Forelimb muscle (tissue), 1 donor: ENCODE measurements around the gene MOGAT2. TPM values are rescaled to one million over a fixed set of nuclear protein-coding genes. Genes with fewer than 3 reads are reported as not detected.
"Not testable (repeated sequence)": the region's sequence is repeated elsewhere in the genome, so short reads cannot be mapped to it uniquely, and the experiment has no call there.

Source experiments
- DNase-seq: peaks from one replicate; pipeline ENCODE4 v3.0.0-alpha.2; 2013; ENCODE audit warnings: low read depth
- polyA plus RNA-seq: library from polyadenylated mRNA; unstranded; fragments of 120-200 nt; gene quantifications from one replicate; pipeline ENCODE4 v1.2.1, GENCODE V29; 2013; ENCODE audit not compliant: insufficient read length

The MOGAT2 gene
- polyA plus RNA-seq, 1 donor, result not detected

DNA sequence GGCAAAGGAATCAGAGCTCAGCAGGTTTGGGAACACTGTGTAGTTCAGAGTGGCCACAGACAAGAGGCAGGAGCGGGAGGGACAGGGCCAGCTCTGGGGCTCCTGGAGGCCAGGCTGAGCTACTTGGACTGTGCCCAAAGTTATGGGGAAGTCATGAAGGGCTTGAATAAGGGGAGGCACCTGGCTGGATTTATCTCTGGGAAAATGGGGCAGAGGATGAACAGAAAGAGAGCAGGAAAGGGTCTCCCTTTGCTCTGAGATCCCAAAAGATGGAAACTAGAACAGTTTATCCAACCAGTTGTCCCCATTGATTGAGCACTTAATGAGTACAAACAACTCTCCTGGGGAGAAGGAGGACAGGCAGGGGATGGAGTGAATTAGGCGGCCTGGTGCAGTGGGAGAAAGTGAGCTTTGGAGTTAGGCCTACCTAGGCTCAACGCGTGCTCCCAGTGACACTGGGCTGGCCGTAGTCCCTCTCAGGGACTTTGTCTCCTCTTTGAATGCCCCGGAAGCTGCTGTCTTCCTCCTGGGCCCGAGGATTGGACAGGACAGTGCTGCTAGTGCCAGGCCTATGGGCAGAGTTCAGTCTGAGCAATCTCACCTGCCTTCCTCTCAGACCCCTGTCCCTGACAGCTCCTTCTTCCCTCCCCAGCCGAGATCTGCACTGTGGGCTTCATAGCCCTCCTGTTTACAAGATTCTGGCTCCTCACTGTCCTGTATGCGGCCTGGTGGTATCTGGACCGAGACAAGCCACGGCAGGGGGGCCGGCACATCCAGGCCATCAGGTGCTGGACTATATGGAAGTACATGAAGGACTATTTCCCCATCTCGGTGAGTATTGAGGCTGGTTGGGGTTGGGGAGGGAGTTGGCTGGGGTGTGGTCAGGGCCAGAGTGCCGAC lies 2.0 kb downstream of the MOGAT2 start:
- no peak for DNase-seq

DNA sequence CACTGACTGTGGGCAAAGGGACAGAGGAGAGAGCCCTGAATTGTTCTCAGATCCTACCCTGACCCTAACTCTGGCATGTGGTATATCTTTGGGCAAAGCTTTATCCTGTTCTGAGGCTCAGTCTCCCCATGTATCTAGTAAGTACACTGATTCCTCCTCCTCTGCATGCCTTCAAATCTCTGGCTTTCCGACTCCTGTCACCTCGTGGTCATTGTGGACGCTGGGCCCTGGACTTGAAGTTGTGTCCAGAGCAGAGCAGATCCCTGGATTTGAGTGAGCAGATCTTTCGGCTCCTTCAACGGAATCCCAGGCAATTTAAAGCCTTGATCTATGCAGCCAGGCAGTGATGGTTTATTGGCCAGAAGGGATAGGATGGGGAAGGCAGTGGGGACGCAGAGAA lies 3.0 kb downstream of the MOGAT2 start:
- DNase-seq, result no peak

DNA sequence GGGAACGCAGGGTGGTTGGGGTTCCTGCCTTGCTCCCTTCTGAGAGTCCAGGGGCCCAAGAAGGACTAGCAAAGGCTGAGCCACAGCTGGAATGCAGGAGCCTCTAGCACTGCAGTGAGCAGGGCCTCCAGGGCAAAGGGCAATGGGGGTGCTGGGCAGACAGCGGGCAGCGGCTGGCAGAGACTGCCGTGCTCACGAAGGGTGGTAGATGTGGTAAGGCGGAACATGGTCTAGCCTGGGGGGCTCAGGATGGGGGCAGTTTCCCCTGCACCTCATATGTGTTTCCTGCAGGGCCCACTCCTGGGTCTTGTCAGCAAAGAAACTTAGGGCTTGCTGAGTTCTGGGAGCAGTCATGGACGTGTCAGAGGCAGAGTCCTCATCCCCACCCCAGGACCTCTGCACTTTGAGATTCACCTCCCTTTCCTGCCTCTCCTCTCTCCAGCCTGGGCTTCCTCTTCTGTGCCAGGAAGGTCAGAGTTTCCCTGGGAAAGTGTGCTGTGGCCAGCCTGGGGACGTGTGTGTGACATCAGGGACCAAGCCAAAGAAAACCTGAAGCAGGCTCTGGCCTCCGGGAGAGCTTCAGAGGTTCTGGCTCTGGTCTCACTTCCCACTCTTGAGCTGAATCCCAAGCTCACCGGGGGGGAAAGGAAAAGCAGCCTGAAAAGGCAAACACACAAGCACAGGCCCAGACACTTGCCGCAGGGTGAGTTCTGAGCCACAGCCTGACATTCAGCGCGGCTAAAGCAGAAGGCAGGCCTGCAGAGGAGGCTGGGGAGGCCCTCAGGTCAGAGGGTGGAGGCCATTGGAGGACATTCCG lies 4.4 kb downstream of the MOGAT2 start:
- DNase-seq, result no peak

DNA sequence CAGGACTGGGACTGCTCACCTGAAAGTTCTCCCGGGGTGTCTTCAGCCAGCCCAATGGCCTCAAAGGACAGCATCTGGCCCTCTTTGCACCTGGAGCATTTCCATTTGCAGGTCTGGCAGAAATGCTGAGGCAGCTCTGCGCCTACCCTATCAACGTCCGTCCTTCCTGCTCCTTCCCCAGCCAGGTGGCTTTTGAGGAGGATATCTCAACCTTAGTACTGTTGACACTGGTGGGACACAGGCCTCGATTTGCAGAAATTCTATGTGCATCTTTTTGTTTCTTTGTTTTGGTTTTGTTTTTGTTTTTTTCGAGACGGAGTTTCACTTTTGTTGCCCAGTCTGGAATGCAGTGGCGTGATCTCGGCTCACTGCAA lies 5.0 kb downstream of the MOGAT2 start:
- DNase-seq, result no peak

DNA sequence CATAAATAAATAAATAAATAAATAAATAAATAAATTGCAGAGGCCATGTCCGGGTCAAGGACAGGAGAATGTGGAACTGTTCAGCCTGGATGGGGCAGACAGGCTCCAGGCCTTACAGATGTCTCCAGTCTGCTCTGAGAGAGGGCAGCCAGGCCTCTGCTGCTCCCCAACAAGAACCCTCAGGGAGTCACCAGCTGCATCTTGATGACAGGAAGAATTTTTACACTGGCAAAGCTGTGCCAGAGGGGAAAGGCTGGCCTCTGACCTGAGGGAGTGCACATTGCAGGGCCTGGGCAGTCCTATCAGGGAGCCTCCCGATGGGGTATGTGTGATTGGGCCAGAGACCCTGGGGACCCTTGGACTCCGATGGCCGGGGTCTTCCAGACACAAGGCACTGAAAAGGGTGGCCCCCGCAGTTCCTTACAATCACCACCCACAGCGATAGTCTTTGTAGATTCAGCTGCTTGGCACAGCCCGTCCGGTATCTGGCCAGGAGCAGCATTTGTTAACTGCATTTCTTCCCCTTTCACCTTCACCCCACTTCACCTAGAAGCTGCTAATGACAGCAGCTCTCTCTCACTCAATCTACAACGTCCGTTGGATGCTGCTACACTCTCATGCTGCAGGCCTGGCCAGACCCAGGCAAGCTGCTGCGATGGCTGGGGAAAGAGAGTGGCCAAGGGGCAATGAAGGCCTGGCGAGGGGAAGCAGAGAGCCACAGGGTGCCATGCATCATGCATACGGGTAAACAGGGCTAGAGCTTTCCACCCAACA lies 8.1 kb downstream of the MOGAT2 start:
- no peak for DNase-seq

DNA sequence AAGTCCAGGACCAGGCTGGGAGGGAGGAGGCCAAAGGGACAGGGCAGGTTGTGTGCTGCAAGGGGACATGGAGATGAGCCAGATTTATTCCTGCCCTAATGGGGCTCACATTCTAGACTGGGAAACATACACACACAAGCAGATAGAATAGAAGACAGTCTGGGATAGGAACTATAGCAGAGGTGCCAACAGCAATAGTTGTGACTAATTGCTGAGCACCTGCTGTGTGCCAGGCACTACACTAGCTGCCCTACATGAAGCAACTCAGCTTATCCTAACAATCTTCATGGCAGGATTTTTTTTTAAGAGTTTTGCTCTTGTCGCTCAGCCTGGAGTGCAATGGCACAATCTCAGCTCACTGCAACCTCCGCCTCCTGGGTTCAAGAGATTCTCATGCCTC lies 11.4 kb downstream of the MOGAT2 start:
- DNase-seq, result no peak

DNA sequence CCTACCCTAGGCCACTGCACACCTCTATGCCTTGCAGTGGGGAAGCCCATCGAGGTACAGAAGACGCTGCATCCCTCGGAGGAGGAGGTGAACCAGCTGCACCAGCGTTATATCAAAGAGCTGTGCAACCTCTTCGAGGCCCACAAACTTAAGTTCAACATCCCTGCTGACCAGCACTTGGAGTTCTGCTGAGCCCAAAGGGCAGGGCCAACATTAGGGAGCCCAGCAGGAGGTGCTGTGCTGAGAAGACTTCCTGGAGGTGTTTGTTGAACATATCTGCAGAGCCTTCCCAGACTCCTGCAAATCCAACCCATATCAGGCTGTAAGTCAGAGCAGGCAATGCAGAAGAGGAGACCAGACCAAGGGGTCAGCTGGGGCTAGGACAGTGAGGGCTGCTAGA lies 13.5 kb downstream of the MOGAT2 start:
- DNase-seq, result no peak

DNA sequence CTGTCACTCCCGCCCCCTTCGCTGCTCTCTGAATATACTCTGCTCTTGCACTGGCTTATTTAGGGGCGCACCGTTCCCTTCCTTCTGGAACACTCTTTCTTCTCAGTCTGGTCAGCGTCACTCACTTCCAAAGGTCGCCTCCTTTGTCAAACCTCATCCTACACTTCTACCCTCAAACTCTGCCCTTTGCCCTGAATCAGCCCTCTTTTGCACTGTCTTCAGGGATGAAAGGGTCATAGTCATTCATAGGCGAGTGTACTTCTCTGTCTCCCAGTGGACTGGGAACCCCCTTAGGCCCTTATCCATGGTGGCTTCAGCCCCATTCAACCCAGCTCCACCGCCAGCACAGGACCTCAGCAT lies 15.4 kb downstream of the MOGAT2 start:
- no peak for DNase-seq

DNA sequence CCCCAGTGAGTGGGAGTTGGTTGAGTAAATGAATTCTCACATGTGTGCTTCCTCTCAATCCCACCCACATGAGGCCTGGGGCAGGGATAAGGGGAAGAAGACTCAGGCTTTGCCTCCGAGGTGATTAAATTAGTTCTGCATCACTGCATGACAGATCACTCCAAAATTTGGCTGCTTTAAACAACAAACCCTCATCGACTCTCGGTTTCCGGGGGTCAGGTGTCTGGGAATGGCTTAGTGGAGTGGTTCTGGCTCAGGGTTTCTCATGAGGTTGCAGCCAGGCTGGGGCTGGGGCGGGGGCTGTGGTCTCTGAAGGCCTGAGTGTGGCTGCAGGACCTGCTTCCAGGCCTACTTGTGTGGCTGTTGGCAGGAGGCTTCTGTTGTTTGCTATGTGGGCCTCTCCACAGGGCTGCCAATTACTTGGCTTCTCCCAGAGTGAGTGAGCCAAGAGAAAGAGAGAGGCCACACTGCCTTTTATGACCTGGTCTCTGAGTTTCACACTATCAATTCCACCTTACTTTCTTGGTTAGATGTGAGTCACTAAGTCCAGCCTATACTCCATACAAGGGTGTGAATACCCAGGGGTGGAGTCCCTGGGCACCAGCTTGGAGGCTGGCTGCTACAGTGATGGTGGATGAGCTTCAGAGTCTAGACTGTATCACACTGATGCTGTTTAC lies 15.9 kb downstream of the MOGAT2 start:
- no peak for DNase-seq

DNA sequence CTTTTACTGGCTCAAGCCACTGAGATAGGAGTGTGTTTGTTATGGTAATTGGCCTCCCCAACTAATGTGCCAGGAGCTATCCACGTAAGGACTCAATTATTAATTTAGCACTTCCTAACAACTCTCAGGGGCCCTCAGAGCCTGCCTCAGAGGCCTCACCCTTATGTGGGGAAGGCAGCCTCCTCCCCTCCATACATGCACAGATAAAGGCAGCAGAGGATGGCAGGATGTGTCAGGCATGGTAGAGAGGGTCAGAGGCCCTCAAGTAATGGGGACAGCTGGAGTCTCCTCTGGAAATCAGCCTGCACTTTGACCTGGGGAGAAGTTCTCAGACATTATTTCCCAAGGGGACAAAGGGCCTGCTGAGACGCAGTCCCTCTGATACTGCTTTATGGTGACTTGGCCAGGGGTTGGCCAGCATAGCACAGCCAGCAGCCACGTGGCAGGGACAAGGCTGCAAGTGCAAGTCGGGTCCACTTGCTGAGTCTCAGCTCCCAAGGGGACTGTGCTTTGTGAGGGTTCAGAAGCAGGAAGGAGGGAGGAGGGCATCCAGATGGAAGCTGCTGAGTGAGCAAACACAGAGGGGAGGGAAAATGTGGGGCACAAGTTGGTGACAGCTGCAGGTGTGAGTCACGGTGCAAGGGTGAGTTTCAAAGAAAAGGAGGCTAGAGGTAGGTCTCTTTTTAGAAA lies 17.0 kb downstream of the MOGAT2 start:
- DNase-seq, result no peak

DNA sequence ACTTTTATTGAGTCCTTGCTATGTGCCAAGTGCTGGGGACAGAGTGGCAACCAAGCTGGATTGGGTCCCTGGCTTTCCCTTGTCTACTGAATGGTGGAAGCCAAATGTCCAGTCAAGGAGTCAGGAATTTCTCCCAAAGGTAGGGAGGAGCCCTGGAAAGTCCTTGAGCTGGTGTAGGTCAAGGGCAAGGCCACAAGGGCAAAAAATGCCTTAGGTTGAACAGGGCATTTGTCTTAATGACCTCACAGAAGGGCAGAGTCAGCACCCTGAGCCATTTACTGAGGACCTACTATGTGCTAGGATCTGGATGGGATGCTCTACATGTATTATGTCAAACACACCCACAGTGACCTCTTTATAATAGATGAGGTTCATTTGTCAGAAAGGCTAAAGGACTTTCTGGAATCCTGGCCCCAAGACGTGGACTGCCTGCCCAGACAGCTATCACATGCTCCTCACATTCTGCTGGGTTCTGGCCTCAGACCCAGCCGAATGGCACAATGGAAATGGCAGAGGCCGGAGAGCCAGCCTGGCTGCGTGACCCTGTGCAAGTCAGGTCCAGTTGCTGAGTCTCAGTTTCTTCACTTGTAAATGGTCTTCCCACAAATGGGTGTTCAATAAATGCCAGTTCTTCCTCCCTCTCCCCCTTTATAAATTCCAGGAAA lies 17.7 kb downstream of the MOGAT2 start:
- DNase-seq, result no peak

DNA sequence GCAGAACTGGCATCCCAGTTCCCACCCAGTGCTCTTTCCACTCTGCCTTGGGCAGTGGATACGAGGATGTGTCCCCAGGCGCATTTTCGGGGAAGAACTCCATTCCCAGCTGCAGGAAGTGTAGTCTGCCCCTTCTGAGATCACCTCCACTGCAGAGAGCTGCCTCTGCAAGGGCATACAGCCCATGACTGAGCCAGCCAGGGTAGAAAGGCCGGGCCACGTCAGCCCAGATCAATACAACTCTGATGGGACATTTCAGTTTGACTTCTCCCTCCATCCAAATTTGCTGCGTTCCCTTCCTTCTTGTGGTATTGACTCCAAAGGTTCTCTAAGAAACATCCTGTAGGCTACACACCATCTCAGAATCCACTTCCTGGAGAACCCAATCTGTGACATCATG lies 19.7 kb downstream of the MOGAT2 start:
- DNase-seq, result no peak

DNA sequence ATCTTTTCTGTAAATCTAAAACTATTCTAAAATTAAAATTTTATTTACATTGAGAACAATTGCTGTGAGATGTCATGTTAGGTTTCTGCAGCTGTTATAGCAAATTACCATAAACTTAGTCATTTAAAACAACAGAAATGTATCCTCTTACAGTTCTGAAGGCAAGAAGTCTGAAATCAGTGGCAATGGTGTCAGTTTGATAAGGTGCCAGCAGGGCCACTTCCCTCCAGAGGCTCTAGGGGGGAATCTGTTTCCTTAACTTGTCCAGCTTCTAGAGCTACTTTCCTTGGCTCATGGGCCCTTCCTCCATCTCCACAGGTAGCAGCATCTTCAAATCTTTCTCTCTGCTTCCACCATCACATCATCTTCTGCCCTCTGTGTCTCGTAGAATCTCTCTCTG lies 23.0 kb downstream of the MOGAT2 start:
- no peak for DNase-seq

DNA sequence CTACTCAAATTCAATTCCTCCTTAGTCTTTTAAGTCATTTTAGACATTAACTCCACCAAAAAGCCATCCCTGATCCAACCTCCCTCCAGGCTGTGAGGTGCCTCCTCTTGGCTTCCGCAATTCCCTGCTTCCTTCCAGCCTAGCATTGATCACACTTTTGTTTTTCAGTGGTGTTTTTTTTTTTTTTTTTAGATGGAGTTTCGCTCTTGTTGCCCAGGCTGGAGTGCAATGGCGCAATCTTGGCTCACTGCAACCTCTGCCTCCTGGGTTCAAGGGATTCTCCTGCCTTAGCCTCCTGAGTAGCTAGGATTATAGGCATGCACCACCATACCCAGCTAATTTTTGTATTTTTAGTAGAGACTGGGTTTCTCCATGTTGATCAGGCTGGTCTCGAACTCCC lies 25.5 kb downstream of the MOGAT2 start:
- DNase-seq, result not testable (repeated sequence)

DNA sequence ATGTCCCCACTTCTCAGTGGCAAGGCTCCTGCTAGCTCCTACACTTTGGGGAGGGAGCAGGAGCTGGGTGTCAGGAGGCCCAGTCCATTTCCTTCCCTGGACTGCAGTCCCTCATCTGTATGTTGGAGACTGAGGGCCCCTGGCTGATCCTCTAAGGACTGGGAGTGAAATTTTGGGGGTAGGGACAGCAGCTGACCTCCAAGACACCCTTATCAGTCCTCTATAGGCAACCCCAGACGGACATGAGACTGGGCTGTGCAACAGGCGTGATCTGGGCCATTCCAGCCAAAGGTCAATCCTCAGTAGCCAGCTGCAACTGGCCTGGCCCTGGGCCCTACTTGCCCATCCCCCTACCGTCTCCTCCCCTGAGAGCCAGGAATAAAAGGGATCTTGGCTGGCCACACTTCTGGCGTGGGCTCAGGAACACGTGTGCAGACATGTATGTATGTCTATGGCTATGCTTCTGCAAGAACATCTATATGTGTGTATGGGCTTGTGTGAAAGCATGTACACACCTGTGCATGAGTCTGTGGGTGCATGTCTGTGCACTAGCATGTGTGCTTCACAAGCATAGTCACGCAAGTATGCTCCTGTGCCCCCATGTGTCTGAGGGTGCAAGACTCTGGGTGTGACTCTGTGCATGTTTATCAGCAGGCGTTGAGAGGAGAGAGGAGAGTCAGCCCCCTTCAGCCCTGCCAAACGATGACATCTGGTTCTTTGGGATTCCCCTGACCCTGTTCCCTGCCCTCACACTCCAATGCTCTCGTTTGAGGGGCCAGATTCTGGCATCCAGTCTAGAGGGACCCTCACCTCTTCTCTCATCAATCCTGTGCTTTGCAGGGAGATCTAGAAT lies 26.3 kb downstream of the MOGAT2 start:
- DNase-seq, result no peak

DNA sequence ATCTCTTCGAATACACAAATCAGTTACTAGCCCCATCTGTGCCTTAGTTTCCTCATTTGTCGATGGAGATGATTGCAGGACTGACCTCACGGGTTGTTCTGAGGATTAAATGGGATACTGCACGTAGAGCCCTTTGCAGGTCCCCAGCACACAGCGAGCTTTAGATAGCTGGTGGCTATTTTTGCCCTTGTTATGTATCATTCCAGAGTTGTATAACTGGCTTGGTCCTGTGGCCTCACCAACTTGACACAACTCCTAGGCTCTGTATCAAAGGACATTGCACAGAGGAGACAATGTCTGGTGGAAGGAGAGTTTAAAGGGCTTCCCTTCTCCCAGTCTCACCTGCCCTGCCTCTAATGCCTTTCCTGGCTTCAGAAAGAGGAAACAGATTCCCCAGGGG lies 28.2 kb downstream of the MOGAT2 start:
- no peak for DNase-seq

DNA sequence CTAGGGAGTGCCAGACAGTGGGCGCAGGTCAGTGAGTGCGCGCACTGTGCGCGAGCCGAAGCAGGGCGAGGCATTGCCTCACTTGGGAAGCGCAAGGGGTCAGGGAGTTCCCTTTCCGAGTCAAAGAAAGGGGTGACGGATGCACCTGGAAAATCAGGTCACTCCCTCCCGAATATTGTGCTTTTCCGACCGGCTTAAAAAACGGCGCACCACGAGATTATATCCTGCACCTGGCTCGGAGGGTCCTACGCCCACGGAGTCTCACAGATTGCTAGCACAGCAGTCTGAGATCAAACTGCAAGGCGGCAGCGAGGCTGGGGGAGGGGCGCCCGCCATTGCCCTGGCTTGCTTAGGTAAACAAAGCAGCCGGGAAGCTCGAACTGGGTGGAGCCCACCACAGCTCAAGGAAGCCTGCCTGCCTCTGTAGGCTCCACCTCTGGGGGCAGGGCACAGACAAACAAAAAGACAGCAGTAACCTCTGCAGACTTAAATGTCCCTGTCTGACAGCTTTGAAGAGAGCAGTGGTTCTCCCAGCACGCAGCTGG lies 31.2 kb downstream of the MOGAT2 start:
- not testable (repeated sequence) for DNase-seq

DNA sequence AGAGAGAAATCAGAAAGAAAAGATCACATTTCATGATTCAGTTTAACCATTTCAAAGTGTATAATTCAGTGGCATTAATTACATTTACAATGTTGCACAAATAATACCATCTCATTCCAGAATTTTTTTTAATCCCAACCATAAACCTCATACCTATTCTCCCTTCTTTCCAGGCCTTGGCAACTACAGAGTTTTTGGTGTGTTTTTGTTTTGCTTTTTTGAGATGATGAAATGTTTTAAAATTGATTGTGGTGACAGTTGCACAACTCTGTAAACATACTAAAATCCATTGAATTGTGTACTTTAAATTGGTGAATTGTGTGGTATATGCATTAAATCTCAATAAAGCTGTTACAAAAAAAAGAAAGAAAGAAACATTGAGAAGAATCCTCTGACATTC lies 37.3 kb downstream of the MOGAT2 start:
- not testable (repeated sequence) for DNase-seq

DNA sequence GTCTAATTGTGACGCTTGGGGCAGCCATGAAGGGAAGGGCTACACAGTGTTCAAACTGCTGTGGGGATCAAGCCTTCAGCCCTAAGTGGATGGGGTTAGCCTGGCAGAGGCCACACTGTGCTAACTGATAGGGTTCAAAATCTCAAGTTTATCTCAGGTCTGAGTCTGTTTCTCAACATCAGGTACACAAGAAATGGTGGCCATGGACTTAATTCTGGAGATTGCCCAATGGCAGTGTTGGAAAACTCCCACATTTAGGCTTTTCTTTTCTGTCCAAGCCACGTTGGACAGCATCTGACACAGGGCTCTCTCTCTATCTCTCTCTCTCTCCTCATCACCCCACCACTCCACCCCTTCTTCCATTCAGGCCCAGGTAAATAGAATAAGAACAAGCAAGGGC lies 40.0 kb downstream of the MOGAT2 start:
- no peak for DNase-seq
